HEK293T (cell line): Measurements from ENCODE around the gene CXXC5.

Experiments used
- ELF4 ChIP-seq: fragments of 450-650 bp; IDR thresholded peaks from 2 replicates; pipeline ENCODE4 v1.6.1; 2017; ENCODE audit warnings: antibody characterized with exemption
- L3MBTL2 ChIP-seq: fragments of 450-650 bp; conservative IDR thresholded peaks from 2 replicates; pipeline ENCODE4 v1.6.1; 2016; ENCODE audit warnings: mild to moderate bottlenecking
- LEF1 ChIP-seq: fragments of 450-650 bp; IDR thresholded peaks from 2 replicates; pipeline ENCODE4 v1.6.1; 2017; ENCODE audit warnings: mild to moderate bottlenecking, borderline replicate concordance
- NFRKB ChIP-seq: fragments of 450-650 bp; IDR thresholded peaks from 2 replicates; pipeline ENCODE4 v1.6.1; 2016; ENCODE audit warnings: mild to moderate bottlenecking, moderate library complexity
- PKNOX1 ChIP-seq: fragments of 450-650 bp; IDR thresholded peaks from 2 replicates; pipeline ENCODE4 v1.6.1; 2016
- SP1 ChIP-seq: fragments of 450-650 bp; IDR thresholded peaks from 2 replicates; pipeline ENCODE4 v1.6.1; 2017
- SUZ12 ChIP-seq: fragments of 450-650 bp; IDR thresholded peaks from 2 replicates; pipeline ENCODE4 v1.6.1; 2016; ENCODE audit warnings: mild to moderate bottlenecking

GRCh38 chr5:139686706-139687441 lies 38.7 kb downstream of the CXXC5 start:
- no peak for TF ChIP-seq SP1
- no peak for TF ChIP-seq ELF4
- TF ChIP-seq SUZ12, result no peak
- no peak for TF ChIP-seq NFRKB
- TF ChIP-seq PKNOX1, result no peak
- no peak for TF ChIP-seq LEF1
- no peak for TF ChIP-seq L3MBTL2
